ENCODE results near the gene PPP6R2.

The PPP6R2 gene

DNA sequence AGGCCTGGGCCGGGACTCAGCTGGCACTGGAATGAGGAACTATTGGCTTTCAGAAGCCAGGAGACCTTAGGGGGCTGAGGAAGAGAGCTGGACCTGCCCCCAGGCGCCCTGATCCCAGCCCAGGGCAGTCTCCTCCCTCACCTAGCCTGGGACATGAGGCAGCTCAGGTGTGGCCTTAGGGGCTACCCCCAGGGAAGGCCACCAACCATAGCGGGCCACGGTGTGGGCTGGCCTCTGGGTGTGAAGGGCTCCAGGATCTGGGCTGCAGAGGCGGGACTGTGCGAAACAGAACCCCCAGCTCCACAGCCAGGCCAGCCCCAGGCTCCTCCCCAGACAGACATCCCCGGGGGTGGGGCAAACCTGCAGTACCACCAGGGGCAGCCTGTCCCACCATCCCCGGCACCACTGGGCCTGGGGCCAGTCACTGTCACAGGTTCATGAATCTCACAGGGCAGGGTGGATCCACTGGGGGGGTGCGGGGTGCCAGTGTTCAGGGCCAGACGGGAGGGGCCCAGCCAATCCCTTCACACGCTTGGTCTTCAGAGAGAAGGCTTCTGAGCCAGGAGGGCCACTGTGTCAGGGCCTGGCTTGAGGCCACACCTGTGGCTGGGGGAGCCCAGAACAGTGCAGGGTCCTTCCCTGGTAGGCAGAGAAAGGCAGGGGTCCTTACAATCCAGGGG, 39.1 kb upstream of the PPP6R2 start:
- TF ChIP-seq TAF1 (IDR thresholded peaks at IDR 0.05; ENCODE audit: low read depth) (no peak), NFIC (IDR thresholded peaks at IDR 0.05) (0 out of 2 replicates have a peak, but pooled peaks have one; percentile 14), RAD21 (IDR thresholded peaks at IDR 0.05; ENCODE audit: low read depth) (no peak)

DNA sequence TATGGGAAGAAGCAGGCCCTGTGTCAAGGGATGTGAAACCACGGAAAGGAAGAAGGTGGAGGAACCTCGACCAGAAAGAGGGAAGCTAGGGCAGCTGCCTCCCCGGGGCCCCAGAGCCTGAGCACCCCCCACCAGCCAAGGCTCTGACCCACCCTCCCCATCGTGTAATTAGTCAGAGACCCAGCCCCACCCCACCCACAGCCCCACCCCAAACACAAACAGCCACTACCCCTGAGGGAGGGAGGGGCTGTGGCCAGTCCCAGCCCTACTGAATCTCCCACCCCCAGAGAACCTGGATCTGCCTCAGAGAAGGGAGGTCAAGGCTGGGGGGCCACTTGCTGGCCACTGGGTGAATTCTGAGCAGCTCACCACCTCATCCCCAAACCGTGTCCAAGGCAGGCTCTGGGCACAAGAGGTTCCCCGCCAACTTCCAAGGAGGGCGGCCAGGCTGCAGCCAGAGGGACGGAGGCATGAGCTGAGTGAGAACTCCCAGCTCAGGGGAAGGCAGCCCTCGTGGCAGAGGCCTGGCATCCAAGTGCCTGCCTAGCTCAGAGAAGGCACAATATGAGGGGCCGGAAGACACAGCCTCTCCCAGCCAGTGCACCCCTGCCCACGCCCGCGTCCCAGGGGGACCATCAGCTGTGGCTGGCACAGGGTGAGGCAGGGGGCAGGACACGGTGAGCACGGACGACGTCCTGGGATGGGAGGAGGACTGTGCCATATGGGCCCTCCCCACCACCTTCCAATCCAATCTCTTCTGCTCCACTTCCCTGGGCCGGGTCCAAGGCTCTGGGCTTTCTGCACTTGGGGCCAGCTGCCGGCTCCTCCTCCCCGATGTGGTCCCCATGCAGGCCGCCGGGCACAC, 38.4 kb upstream of the PPP6R2 start:
- TF ChIP-seq TAF1 (IDR thresholded peaks at IDR 0.05; ENCODE audit: low read depth) (no peak), NFIC (IDR thresholded peaks at IDR 0.05) (peak; percentile 27; the same call in 1 of the 2 replicates), RAD21 (IDR thresholded peaks at IDR 0.05; ENCODE audit: low read depth) (no peak), TCF12 (IDR thresholded peaks at IDR 0.05; ENCODE audit: low read depth) (peak; percentile 16; the same call in 1 of the 2 replicates), YY1 (IDR thresholded peaks at IDR 0.05; ENCODE audit: low read depth) (no peak), EP300 (IDR thresholded peaks at IDR 0.05; ENCODE audit: borderline replicate concordance) (no peak), CREB1 (IDR thresholded peaks at IDR 0.05; ENCODE audit: low read depth) (no peak), FOXM1 (IDR thresholded peaks at IDR 0.05; ENCODE audit: borderline replicate concordance, low read depth) (no peak), CEBPB (IDR thresholded peaks at IDR 0.05) (no peak), ZBTB7A (IDR thresholded peaks at IDR 0.05; ENCODE audit: low read depth) (no peak), EGR1 (IDR thresholded peaks at IDR 0.05) (no peak), TEAD4 (IDR thresholded peaks at IDR 0.05) (no peak)
- TF ChIP-seq, protein P1, sequence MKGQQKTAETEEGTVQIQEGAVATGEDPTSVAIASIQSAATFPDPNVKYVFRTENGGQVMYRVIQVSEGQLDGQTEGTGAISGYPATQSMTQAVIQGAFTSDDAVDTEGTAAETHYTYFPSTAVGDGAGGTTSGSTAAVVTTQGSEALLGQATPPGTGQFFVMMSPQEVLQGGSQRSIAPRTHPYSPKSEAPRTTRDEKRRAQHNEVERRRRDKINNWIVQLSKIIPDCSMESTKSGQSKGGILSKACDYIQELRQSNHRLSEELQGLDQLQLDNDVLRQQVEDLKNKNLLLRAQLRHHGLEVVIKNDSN (IDR thresholded peaks at IDR 0.05) = no peak
- TF ChIP-seq, protein P2, sequence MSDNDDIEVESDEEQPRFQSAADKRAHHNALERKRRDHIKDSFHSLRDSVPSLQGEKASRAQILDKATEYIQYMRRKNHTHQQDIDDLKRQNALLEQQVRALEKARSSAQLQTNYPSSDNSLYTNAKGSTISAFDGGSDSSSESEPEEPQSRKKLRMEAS (IDR thresholded peaks at IDR 0.05) = no peak; the same call in 1 of the 2 replicates
- TF ChIP-seq, protein P3, sequence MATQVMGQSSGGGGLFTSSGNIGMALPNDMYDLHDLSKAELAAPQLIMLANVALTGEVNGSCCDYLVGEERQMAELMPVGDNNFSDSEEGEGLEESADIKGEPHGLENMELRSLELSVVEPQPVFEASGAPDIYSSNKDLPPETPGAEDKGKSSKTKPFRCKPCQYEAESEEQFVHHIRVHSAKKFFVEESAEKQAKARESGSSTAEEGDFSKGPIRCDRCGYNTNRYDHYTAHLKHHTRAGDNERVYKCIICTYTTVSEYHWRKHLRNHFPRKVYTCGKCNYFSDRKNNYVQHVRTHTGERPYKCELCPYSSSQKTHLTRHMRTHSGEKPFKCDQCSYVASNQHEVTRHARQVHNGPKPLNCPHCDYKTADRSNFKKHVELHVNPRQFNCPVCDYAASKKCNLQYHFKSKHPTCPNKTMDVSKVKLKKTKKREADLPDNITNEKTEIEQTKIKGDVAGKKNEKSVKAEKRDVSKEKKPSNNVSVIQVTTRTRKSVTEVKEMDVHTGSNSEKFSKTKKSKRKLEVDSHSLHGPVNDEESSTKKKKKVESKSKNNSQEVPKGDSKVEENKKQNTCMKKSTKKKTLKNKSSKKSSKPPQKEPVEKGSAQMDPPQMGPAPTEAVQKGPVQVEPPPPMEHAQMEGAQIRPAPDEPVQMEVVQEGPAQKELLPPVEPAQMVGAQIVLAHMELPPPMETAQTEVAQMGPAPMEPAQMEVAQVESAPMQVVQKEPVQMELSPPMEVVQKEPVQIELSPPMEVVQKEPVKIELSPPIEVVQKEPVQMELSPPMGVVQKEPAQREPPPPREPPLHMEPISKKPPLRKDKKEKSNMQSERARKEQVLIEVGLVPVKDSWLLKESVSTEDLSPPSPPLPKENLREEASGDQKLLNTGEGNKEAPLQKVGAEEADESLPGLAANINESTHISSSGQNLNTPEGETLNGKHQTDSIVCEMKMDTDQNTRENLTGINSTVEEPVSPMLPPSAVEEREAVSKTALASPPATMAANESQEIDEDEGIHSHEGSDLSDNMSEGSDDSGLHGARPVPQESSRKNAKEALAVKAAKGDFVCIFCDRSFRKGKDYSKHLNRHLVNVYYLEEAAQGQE (IDR thresholded peaks at IDR 0.05; ENCODE audit: low read depth) = no peak

DNA sequence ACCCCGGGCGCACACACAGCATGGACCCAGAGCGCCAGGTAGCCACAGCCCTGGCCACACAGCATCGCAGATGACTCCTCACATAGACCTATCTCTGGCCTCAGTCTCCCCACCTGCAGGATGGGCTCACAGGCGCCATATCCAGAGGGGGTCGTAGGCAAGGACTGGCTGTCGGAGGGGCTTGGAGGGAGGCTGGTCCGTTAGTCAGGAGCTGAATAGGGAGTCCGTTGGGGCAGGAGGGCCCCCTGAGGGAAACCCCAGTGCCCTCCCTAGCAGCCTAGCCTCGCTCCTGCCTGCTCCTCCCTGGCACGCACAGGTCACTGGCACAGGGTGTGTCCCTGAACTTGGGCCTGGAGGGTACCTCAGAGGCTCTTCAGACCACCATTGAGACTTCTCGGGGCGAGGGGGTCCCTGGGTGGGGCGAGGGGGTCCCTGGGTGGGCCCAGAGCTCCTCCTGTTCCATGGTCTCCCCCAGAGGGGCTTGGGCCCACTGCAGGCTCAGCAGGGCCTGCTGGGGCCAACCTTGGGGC, 37.7 kb upstream of the PPP6R2 start:
- no peak for TF ChIP-seq EP300 (IDR thresholded peaks at IDR 0.05; ENCODE audit: borderline replicate concordance)
- no peak for TF ChIP-seq TAF1 (IDR thresholded peaks at IDR 0.05; ENCODE audit: low read depth)
- no peak for TF ChIP-seq CREB1 (IDR thresholded peaks at IDR 0.05; ENCODE audit: low read depth)
- TF ChIP-seq NFIC (IDR thresholded peaks at IDR 0.05) = no peak
- TF ChIP-seq TEAD4 (IDR thresholded peaks at IDR 0.05) = no peak
- TF ChIP-seq, protein P2 (IDR thresholded peaks at IDR 0.05) = no peak
- no peak for TF ChIP-seq EGR1 (IDR thresholded peaks at IDR 0.05)
- no peak for TF ChIP-seq CEBPB (IDR thresholded peaks at IDR 0.05)
- TF ChIP-seq FOXM1 (IDR thresholded peaks at IDR 0.05; ENCODE audit: borderline replicate concordance, low read depth) = no peak
- no peak for TF ChIP-seq TCF12 (IDR thresholded peaks at IDR 0.05; ENCODE audit: low read depth)
- TF ChIP-seq YY1 (IDR thresholded peaks at IDR 0.05; ENCODE audit: low read depth) = no peak
- TF ChIP-seq, protein P1 (IDR thresholded peaks at IDR 0.05) = no peak
- no peak for TF ChIP-seq RAD21 (IDR thresholded peaks at IDR 0.05; ENCODE audit: low read depth)
- TF ChIP-seq ZBTB7A (IDR thresholded peaks at IDR 0.05; ENCODE audit: low read depth) = no peak; the same call in 1 of the 2 replicates
- TF ChIP-seq, protein P3 (IDR thresholded peaks at IDR 0.05; ENCODE audit: low read depth) = no peak

DNA sequence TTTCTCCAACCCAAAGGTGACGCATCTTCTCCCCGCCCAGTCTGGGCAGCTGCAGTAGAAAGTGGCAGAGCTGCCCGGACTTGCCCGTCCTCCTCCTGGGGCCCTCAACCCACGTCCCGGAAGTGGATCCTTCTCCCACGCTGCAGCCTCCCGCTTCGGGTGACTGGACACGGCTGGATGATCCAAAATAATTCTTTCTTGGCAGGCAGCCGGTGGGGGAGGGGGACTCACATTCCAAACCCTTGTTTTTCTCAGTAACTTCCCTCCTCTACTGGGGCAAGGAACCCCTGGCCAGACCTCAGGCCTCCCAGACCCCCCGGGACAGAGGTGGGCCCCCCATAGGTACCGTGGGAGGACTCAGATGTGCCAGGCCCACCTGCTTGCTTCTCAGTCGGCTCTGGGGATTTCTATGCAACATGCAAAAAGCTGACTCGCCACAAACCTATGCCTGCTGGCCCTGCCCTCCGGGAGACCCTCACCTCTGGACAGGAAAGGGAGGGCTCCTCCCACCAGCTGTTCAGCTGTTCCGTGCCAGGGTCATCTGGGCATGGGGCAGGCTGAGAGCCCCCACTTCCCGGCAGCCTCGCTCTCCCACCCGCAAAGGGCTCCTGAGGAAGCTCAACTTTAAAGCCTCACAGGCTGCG, 37.1 kb upstream of the PPP6R2 start:
- TF ChIP-seq TAF1 (IDR thresholded peaks at IDR 0.05; ENCODE audit: low read depth) = 0 out of 2 replicates have a peak, but pooled peaks have one; percentile 46
- TF ChIP-seq CEBPB (IDR thresholded peaks at IDR 0.05) = 0 out of 2 replicates have a peak, but pooled peaks have one; percentile 29
- TF ChIP-seq FOXM1 (IDR thresholded peaks at IDR 0.05; ENCODE audit: borderline replicate concordance, low read depth) = peak; percentile 86; the same call in 1 of the 2 replicates
- TF ChIP-seq, protein P3 (IDR thresholded peaks at IDR 0.05; ENCODE audit: low read depth) = 0 out of 2 replicates have a peak, but pooled peaks have one; percentile 21
- TF ChIP-seq EGR1 (IDR thresholded peaks at IDR 0.05) = peak; percentile 97
- TF ChIP-seq, protein P1 (IDR thresholded peaks at IDR 0.05) = peak; percentile 33; the same call in 1 of the 2 replicates
- peak; percentile 84; the same call in 1 of the 2 replicates for TF ChIP-seq ZBTB7A (IDR thresholded peaks at IDR 0.05; ENCODE audit: low read depth)
- TF ChIP-seq EP300 (IDR thresholded peaks at IDR 0.05; ENCODE audit: borderline replicate concordance) = peak; percentile 95
- peak; percentile 27; the same call in 1 of the 2 replicates for TF ChIP-seq RAD21 (IDR thresholded peaks at IDR 0.05; ENCODE audit: low read depth)
- TF ChIP-seq CREB1 (IDR thresholded peaks at IDR 0.05; ENCODE audit: low read depth) = no peak
- peak; percentile 99 for TF ChIP-seq NFIC (IDR thresholded peaks at IDR 0.05)
- peak; percentile 96 for TF ChIP-seq TEAD4 (IDR thresholded peaks at IDR 0.05)
- TF ChIP-seq, protein P2 (IDR thresholded peaks at IDR 0.05) = peak; percentile 81; the same call in 1 of the 2 replicates
- TF ChIP-seq TCF12 (IDR thresholded peaks at IDR 0.05; ENCODE audit: low read depth) = peak; percentile 96
- TF ChIP-seq YY1 (IDR thresholded peaks at IDR 0.05; ENCODE audit: low read depth) = peak; percentile 55; the same call in 1 of the 2 replicates
